T-cell (primary cell): ENCODE results near the gene ARHGAP45. TPM values are rescaled to one million over a fixed set of nuclear protein-coding genes. Genes with fewer than 3 reads are reported as not detected.

Experiments
- ATAC-seq, 4 experiments: fragments of 200-7000 bp in 3 of 4; fragments of 150-1000 bp in 1 of 4; cut with Tn5 transposase; replicated peaks in 1 of 4; 1 replicate in 3 of 4; 2 replicates in 1 of 4; pipeline ENCODE4 v1.10.0; 2021; ENCODE audit warnings: moderate library complexity in 3 of 4, mild to moderate bottlenecking in 2 of 4, moderate number of reproducible peaks in 1 of 4
- CTCF ChIA-PET, 2 donors: fragments of 300-600 bp; sonication (Branson Sonifier 250); formaldehyde crosslinking; loops; one replicate each; lab custom pipeline; 2022; ENCODE audit warnings: antibody characterized with exemption in 2 of 2; lab: Charles Lee
- POLR2A ChIA-PET, 2 donors: fragments of 300-600 bp; sonication (Branson Sonifier 250); formaldehyde crosslinking; loops; one replicate each; lab custom pipeline; 2022; ENCODE audit warnings: antibody characterized with exemption in 2 of 2; lab: Charles Lee
- DNase-seq, 35 experiments: peaks; one replicate each; pipeline versions ENCODE4 v3.0.0 to v3.0.0-alpha.2; 2013 to 2023
- H3K27ac ChIP-seq: one replicate; pipeline ENCODE4 v1.5.1; 2013; ENCODE audit warnings: low read length
- H3K27me3 ChIP-seq, 2 experiments: replicated peaks in 1 of 2; 1 replicate in 1 of 2; 2 replicates in 1 of 2; pipeline versions ENCODE4 v1.6.1 to v1.7.0; 2013; ENCODE audit warnings: low read length in 1 of 2, mixed read lengths in 1 of 2; ENCODE audit not compliant: control insufficient read depth in 2 of 2, insufficient read depth in 2 of 2; ENCODE audit errors: extremely low read depth in 1 of 2
- H3K36me3 ChIP-seq, 2 donors: 1 replicate in 1 of 2; 2 replicates in 1 of 2; pipeline versions ENCODE4 v1.6.1 to v1.7.0; 2013; ENCODE audit warnings: low read length in 1 of 2; ENCODE audit not compliant: control insufficient read depth in 2 of 2, insufficient read depth in 1 of 2; ENCODE audit errors: extremely low read depth in 1 of 2
- H3K4me1 ChIP-seq, 2 experiments: 1 replicate in 1 of 2; 2 replicates in 1 of 2; pipeline versions ENCODE4 v1.6.1 to v1.7.0; 2013; ENCODE audit warnings: low read length in 2 of 2, mixed read lengths in 1 of 2; ENCODE audit not compliant: insufficient read depth in 2 of 2, control insufficient read depth in 1 of 2; ENCODE audit errors: extremely low read depth in 1 of 2
- H3K4me3 ChIP-seq, 2 donors: 1 replicate in 1 of 2; 2 replicates in 1 of 2; pipeline versions ENCODE4 v1.5.1 to v1.7.0; 2013; ENCODE audit warnings: mild to moderate bottlenecking in 2 of 2, low read length in 1 of 2, moderate library complexity in 1 of 2; ENCODE audit not compliant: control insufficient read depth in 1 of 2; ENCODE audit errors: extremely low read depth in 1 of 2
- H3K9me3 ChIP-seq: 2 replicates; pipeline ENCODE4 v1.7.0; 2013
- H3K27ac Mint-ChIP-seq, 2 donors: one replicate each; pipeline ENCODE4 v1.8.0; 2020 to 2021; ENCODE audit warnings: mild to moderate bottlenecking in 2 of 2, mixed read lengths in 2 of 2
- H3K27me3 Mint-ChIP-seq, 2 donors: one replicate each; pipeline ENCODE4 v1.8.0; 2021 to 2022; ENCODE audit warnings: mixed read lengths in 2 of 2
- H3K36me3 Mint-ChIP-seq: one replicate; pipeline ENCODE4 v1.8.0; 2021; ENCODE audit warnings: mixed read lengths
- H3K4me1 Mint-ChIP-seq, 3 donors: one replicate each; pipeline ENCODE4 v1.8.0; 2020 to 2022; ENCODE audit warnings: mixed read lengths in 3 of 3, mild to moderate bottlenecking in 1 of 3
- H3K4me3 Mint-ChIP-seq, 3 donors: one replicate each; pipeline ENCODE4 v1.8.0; 2020 to 2022; ENCODE audit warnings: mild to moderate bottlenecking in 3 of 3, mixed read lengths in 3 of 3, moderate library complexity in 3 of 3
- H3K9me3 Mint-ChIP-seq, 3 donors: one replicate each; pipeline ENCODE4 v1.8.0; 2020 to 2022; ENCODE audit warnings: mixed read lengths in 3 of 3
- WGBS: methylation state at CpG from one replicate; pipeline ENCODE4 v1.1.5; 2013; ENCODE audit warnings: missing lambda C conversion rate; ENCODE audit not compliant: insufficient coverage; 5-methylcytosine and 5-hydroxymethylcytosine counted together
- total RNA-seq, 35 experiments: library from RNA in 6 of 35; stranded (reverse) in 6 of 35; fragments of 120-200 nt in 1 of 35; gene quantifications; one replicate each; pipeline versions ENCODE4 v1.2.1 to v1.2.4 and lab custom pipeline; 2013 to 2026

Gene ARHGAP45
- total RNA-seq, 5 donors from 2014 or later (not counting 1 experiment from before 2014, with no cell fraction given): 729 to 1,130 (median 1,073) TPM

GRCh38 chr19:1053176-1054101 lies 13.5 kb upstream of the ARHGAP45 start:
- Histone ChIP-seq H3K27me3 (no peaks in the 10 kb centered on the region), H3K4me1 (peaks cover 0 to 22% of the 10 kb centered on the region in 2 experiments), H3K9me3 (no peaks in the 10 kb centered on the region), H3K36me3 (peaks cover 17 to 24% of the 10 kb centered on the region in 2 donors), H3K27ac (no peak overlapping the region), H3K4me3 (no peak overlapping the region)
- DNase-seq (no peak), ATAC-seq (no peak)
- Mint-ChIP-seq H3K27ac (peak overlapping the region; percentile 34 to 39), H3K4me1 (peaks cover 23 to 32% (median 23%) of the 10 kb centered on the region in 3 donors), H3K27me3 (no peaks in the 10 kb centered on the region), H3K9me3 (no peaks in the 10 kb centered on the region), H3K36me3 (peaks cover 31% of the 10 kb centered on the region), H3K4me3 (no peak overlapping the region)
- CTCF ChIA-PET: interaction anchor here in 1 of 2 donors (0.5 kb wide), 1 partner anchor 10 kb away, joined by 4 read pairs; no protein-coding TSS in a partner anchor
- POLR2A ChIA-PET: no interaction called here
- 96% methylated on average over 30 of the region's 31 CpGs for WGBS

- H3K27me3 Mint-ChIP-seq: no peaks in the 10 kb centered on the region
- H3K4me3 Mint-ChIP-seq: no peak overlapping the region
- Histone ChIP-seq H3K27ac (no peak overlapping the region), H3K9me3 (no peaks in the 10 kb centered on the region), H3K36me3 (peaks cover 20 to 25% of the 10 kb centered on the region in 2 donors), H3K4me3 (no peak overlapping the region), H3K27me3 (no peaks in the 10 kb centered on the region), H3K4me1 (peaks cover 0 to 27% of the 10 kb centered on the region in 2 experiments)
- H3K27ac Mint-ChIP-seq: no peak overlapping the region
- ATAC-seq (no peak), DNase-seq (no peak)
- peaks cover 23 to 34% (median 25%) of the 10 kb centered on the region in 3 donors for H3K4me1 Mint-ChIP-seq
- WGBS: 91% methylated on average over 12 of the region's 28 CpGs
- CTCF ChIA-PET: no interaction called here
- peaks cover 33% of the 10 kb centered on the region for H3K36me3 Mint-ChIP-seq
- POLR2A ChIA-PET: no interaction called here
- no peaks in the 10 kb centered on the region for H3K9me3 Mint-ChIP-seq
These were observed 12.6 kb upstream of the ARHGAP45 start for GRCh38 chr19:1054102-1055027.

GRCh38 chr19:1055028-1055425 lies 11.9 kb upstream of the ARHGAP45 start:
- H3K27ac Mint-ChIP-seq: no peak overlapping the region
- no peak for DNase-seq
- peaks cover 33% of the 10 kb centered on the region for H3K36me3 Mint-ChIP-seq
- WGBS: 89% methylated on average over 13 of the region's 14 CpGs
- POLR2A ChIA-PET: no interaction called here
- H3K27me3 Mint-ChIP-seq: no peaks in the 10 kb centered on the region
- H3K9me3 Mint-ChIP-seq: no peaks in the 10 kb centered on the region
- peaks cover 23 to 34% (median 25%) of the 10 kb centered on the region in 3 donors for H3K4me1 Mint-ChIP-seq
- H3K9me3 ChIP-seq: no peaks in the 10 kb centered on the region
- no peak overlapping the region for H3K4me3 Mint-ChIP-seq
- CTCF ChIA-PET: no interaction called here
- no peak for ATAC-seq
- H3K27ac ChIP-seq: no peak overlapping the region
- no peak overlapping the region for H3K4me3 ChIP-seq
- H3K36me3 ChIP-seq: peaks cover 20 to 25% of the 10 kb centered on the region in 2 donors
- no peaks in the 10 kb centered on the region for H3K27me3 ChIP-seq
- H3K4me1 ChIP-seq: peaks cover 0 to 27% of the 10 kb centered on the region in 2 experiments

DNA sequence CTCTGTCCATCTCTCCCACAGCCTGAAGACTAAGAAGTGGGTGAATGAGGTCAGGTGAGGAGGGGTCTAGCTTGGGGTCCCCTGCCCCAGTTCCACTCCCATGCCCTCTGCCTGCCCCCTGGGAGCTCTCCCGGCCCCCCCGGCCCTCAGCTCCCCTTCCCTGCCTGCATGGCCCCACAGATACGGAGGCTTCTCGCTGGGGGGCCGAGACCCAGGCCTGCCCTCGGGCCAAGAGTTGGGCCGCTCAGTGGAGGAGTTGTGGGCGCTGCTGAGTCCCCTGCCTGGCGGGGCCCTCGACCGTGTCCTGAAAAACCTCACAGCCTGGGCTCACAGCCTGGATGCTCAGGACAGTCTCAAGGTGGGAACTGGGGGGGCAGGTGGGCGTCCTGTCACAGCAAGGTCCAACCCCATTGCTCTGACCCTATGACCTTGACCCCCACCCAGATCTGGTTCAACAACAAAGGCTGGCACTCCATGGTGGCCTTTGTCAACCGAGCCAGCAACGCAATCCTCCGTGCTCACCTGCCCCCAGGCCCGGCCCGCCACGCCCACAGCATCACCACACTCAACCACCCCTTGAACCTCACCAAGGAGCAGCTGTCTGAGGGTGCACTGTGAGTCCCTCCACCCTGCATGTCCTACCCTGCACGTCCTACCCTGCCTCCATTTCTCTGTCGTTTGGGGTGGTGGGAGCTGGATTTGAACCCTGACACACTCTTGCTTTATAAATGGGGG lies 10.9 kb upstream of the ARHGAP45 start:
- peak overlapping the region; percentile 27 to 73 for H3K27ac Mint-ChIP-seq
- no peak overlapping the region for H3K4me3 Mint-ChIP-seq
- no peak for DNase-seq

GRCh38 chr19:1057176-1057855 lies 9.7 kb upstream of the ARHGAP45 start:
- Histone ChIP-seq H3K9me3 (no peaks in the 10 kb centered on the region), H3K4me1 (peaks cover 0 to 22% of the 10 kb centered on the region in 2 experiments), H3K4me3 (peak overlapping the region in 1 of 2 donors; percentile 40), H3K27me3 (no peaks in the 10 kb centered on the region), H3K27ac (peak overlapping the region; percentile 41), H3K36me3 (peaks cover 20 to 27% of the 10 kb centered on the region in 2 donors)
- ChIA-PET CTCF (interaction anchor here (0.6 to 0.7 kb wide), 2 partner anchors 10 to 32 kb away, joined by 3 to 7 read pairs; no protein-coding TSS in a partner anchor), POLR2A (no interaction called here)
- 8% methylated on average over 1 of the region's 3 CpGs for WGBS
- Mint-ChIP-seq H3K4me1 (peaks cover 19 to 30% (median 25%) of the 10 kb centered on the region in 3 donors), H3K27ac (peak overlapping the region; percentile 73 to 95), H3K9me3 (no peaks in the 10 kb centered on the region), H3K27me3 (no peaks in the 10 kb centered on the region), H3K4me3 (peak overlapping the region in 1 of 3 donors; percentile 43), H3K36me3 (peaks cover 29% of the 10 kb centered on the region)
- DNase-seq: peak in 4 of 35 experiments; percentile 38 to 72 (median 53)
- ATAC-seq: peak; percentile 79 to 82 (median 79)

More for the DNA sequence above, 10.9 kb upstream of the ARHGAP45 start:
- peaks cover 23 to 34% (median 25%) of the 10 kb centered on the region in 3 donors for H3K4me1 Mint-ChIP-seq
- Histone ChIP-seq H3K36me3 (peaks cover 20 to 25% of the 10 kb centered on the region in 2 donors), H3K4me3 (peak overlapping the region in 1 of 2 donors; percentile 10), H3K9me3 (no peaks in the 10 kb centered on the region), H3K27me3 (no peaks in the 10 kb centered on the region), H3K27ac (no peak overlapping the region), H3K4me1 (peaks cover 0 to 27% of the 10 kb centered on the region in 2 experiments)
- ChIA-PET POLR2A (no interaction called here), CTCF (no interaction called here)
- H3K9me3 Mint-ChIP-seq: no peaks in the 10 kb centered on the region
- H3K27me3 Mint-ChIP-seq: no peaks in the 10 kb centered on the region
- WGBS: 96% methylated on average over 15 of the region's 20 CpGs
- no peak for ATAC-seq
- H3K36me3 Mint-ChIP-seq: peaks cover 33% of the 10 kb centered on the region
